GM23338 (cell line): ENCODE results near the gene LRIG3. TPM values are rescaled to one million over a fixed set of nuclear protein-coding genes. Genes with fewer than 3 reads are reported as not detected.
A peak's percentile ranks its signal among the peaks of the same experiment; 100 is the strongest.

Experiments used
- ATAC-seq: fragments of 200-7000 bp; cut with Tn5 transposase; 3 replicates; pipeline ENCODE4 v1.9.1; 2020
- DNase-seq: peaks from one replicate; pipeline ENCODE4 v3.0.0-alpha.2; 2015; ENCODE audit warnings: low spot score
- H2AFZ ChIP-seq: fragments of 200-600 bp; sonication (generic); 2 replicates; pipeline ENCODE4 v1.8.0; 2016; ENCODE audit warnings: antibody characterized with exemption, mild to moderate bottlenecking, moderate library complexity
- H3F3A ChIP-seq: fragments of 200-600 bp; sonication (generic); replicated peaks from 2 replicates; pipeline ENCODE4 v1.8.0; 2017; ENCODE audit warnings: antibody characterized with exemption, mixed run types, low read depth
- H3K27ac ChIP-seq: fragments of 200-600 bp; sonication (generic); 2 replicates; pipeline ENCODE4 v1.6.1; 2016; ENCODE audit warnings: low read depth
- H3K27me3 ChIP-seq: fragments of 200-600 bp; sonication (generic); 2 replicates; pipeline ENCODE4 v1.8.0; 2016; ENCODE audit warnings: mild to moderate bottlenecking, mixed run types, moderate library complexity; ENCODE audit not compliant: insufficient read depth
- H3K36me3 ChIP-seq: fragments of 200-600 bp; sonication (generic); 2 replicates; pipeline ENCODE4 v1.8.0; 2016; ENCODE audit warnings: mild to moderate bottlenecking; ENCODE audit not compliant: insufficient read depth
- H3K4me1 ChIP-seq: fragments of 200-600 bp; sonication (generic); 2 replicates; pipeline ENCODE4 v1.8.0; 2016; ENCODE audit warnings: mild to moderate bottlenecking, moderate library complexity; ENCODE audit not compliant: insufficient read depth
- H3K4me2 ChIP-seq: fragments of 200-600 bp; sonication (generic); 2 replicates; pipeline ENCODE4 v1.7.1; 2017; ENCODE audit warnings: mixed run types
- H3K4me3 ChIP-seq: fragments of 200-600 bp; sonication (generic); 2 replicates; pipeline ENCODE4 v1.6.1; 2016; ENCODE audit warnings: mixed run types
- H3K79me2 ChIP-seq: fragments of 200-600 bp; sonication (generic); replicated peaks from 2 replicates; pipeline ENCODE4 v1.8.0; 2017; ENCODE audit warnings: mild to moderate bottlenecking; ENCODE audit not compliant: insufficient read depth
- H3K9me2 ChIP-seq: fragments of 200-600 bp; sonication (generic); 2 replicates; pipeline ENCODE4 v1.8.0; 2017; ENCODE audit not compliant: insufficient read depth
- H4K20me1 ChIP-seq: fragments of 200-600 bp; sonication (generic); replicated peaks from 2 replicates; pipeline ENCODE4 v1.8.0; 2017; ENCODE audit warnings: mild to moderate bottlenecking; ENCODE audit not compliant: insufficient read depth
- H3K27ac Mint-ChIP-seq: 2 replicates; pipeline ENCODE4 v1.8.0; 2020; ENCODE audit warnings: inconsistent platforms, mild to moderate bottlenecking, moderate library complexity, mixed read lengths
- H3K27me3 Mint-ChIP-seq: 3 replicates; pipeline ENCODE4 v1.8.0; 2022; ENCODE audit warnings: low read depth, mild to moderate bottlenecking, moderate library complexity, mixed read lengths, inconsistent platforms; ENCODE audit not compliant: insufficient read depth, poor library complexity
- H3K36me3 Mint-ChIP-seq: 3 replicates; pipeline ENCODE4 v1.8.0; 2021; ENCODE audit warnings: low read depth, mild to moderate bottlenecking, inconsistent platforms, moderate library complexity, mixed read lengths
- H3K4me1 Mint-ChIP-seq: 3 replicates; pipeline ENCODE4 v1.8.0; 2020; ENCODE audit warnings: mild to moderate bottlenecking, inconsistent platforms, mixed read lengths
- H3K4me3 Mint-ChIP-seq: 3 replicates; pipeline ENCODE4 v1.8.0; 2021; ENCODE audit warnings: moderate library complexity, mild to moderate bottlenecking, inconsistent platforms, mixed read lengths
- H3K9me3 Mint-ChIP-seq: 3 replicates; pipeline ENCODE4 v1.8.0; 2020; ENCODE audit warnings: moderate library complexity, mild to moderate bottlenecking, inconsistent platforms, mixed read lengths
- CREB1 ChIP-seq: fragments of 250-450 bp; sonication (Bioruptor Pico); IDR thresholded peaks from 2 replicates; pipeline ENCODE4 v1.5.0; 2020; ENCODE audit warnings: low read depth, mild to moderate bottlenecking, moderate library complexity
- CTCF ChIP-seq, 2 experiments: fragments of 200-600 bp in 1 of 2; sonication (generic) in 1 of 2; conservative IDR thresholded peaks; 2 replicates each; pipeline versions ENCODE4 v1.5.1 to v1.6.1; 2016 to 2017; ENCODE audit warnings: antibody characterized with exemption in 2 of 2, low read depth in 2 of 2, mild to moderate bottlenecking in 2 of 2, moderate library complexity in 1 of 2
- ETS1 ChIP-seq: IDR thresholded peaks from 2 replicates; pipeline ENCODE4 v1.6.1; 2016; ENCODE audit warnings: antibody characterized with exemption
- EZH2 ChIP-seq: fragments of 200-600 bp; sonication (generic); IDR thresholded peaks from one replicate; pipeline ENCODE4 v1.8.0; 2017; ENCODE audit warnings: antibody characterized with exemption, mild to moderate bottlenecking, low read depth; ENCODE audit not compliant: unreplicated experiment
- EZH2phosphoT487 ChIP-seq: fragments of 200-600 bp; sonication (generic); IDR thresholded peaks from one replicate; pipeline ENCODE4 v1.8.1; 2018; ENCODE audit warnings: antibody characterized with exemption; ENCODE audit not compliant: unreplicated experiment
- JUNB ChIP-seq: IDR thresholded peaks from one replicate; pipeline ENCODE4 v1.6.1; 2016; ENCODE audit warnings: antibody characterized with exemption; ENCODE audit not compliant: unreplicated experiment
- NANOG ChIP-seq: IDR thresholded peaks from 2 replicates; pipeline ENCODE4 v1.6.1; 2016; ENCODE audit warnings: antibody characterized with exemption, borderline replicate concordance
- POLR2AphosphoS5 ChIP-seq: IDR thresholded peaks from 2 replicates; pipeline ENCODE4 v1.6.1; 2016; ENCODE audit warnings: antibody characterized with exemption, low read depth
- REST ChIP-seq: IDR thresholded peaks from one replicate; pipeline ENCODE4 v1.6.1; 2018; ENCODE audit warnings: antibody characterized with exemption; ENCODE audit not compliant: unreplicated experiment
- STAT1 ChIP-seq: IDR thresholded peaks from one replicate; pipeline ENCODE4 v1.6.1; 2016; ENCODE audit warnings: antibody characterized with exemption; ENCODE audit not compliant: unreplicated experiment
- ZNF114 ChIP-seq: fragments of 250-450 bp; sonication (Bioruptor Pico); IDR thresholded peaks from 2 replicates; pipeline ENCODE4 v1.5.0; 2020; ENCODE audit warnings: mild to moderate bottlenecking, moderate library complexity
- ZNF331 ChIP-seq: fragments of 250-450 bp; sonication (Bioruptor Pico); IDR thresholded peaks from 2 replicates; pipeline ENCODE4 v1.5.0; 2020; ENCODE audit warnings: low read depth, mild to moderate bottlenecking, moderate library complexity
- ZNF462 ChIP-seq: fragments of 250-450 bp; sonication (Bioruptor Pico); IDR thresholded peaks from 2 replicates; pipeline ENCODE4 v1.5.0; 2020; ENCODE audit warnings: mild to moderate bottlenecking, moderate library complexity
- polyA plus RNA-seq: library from polyadenylated mRNA; unstranded; fragments of >200 nt; fragmentation: Nextera tagmentation; extraction: Ambion mirVana; gene quantifications from 2 replicates; pipeline ENCODE4 v1.2.1, GENCODE V29; 2016
- total RNA-seq: library from RNA; depleted of rRNA; stranded (reverse); fragments of >200 nt; shearing (Covaris generic); gene quantifications from 2 replicates; pipeline ENCODE4 v1.2.3, GENCODE V29; 2014

The LRIG3 gene
- total and polyA plus RNA-seq, 2 experiments from 2014 or later = 1.6 to 7.5 TPM

- H3K4me2 ChIP-seq = peak overlapping the region; percentile 59; the same call in 1 of the 2 replicates
- H3K4me1 ChIP-seq = peaks cover 28% of the 10 kb centered on the region
- no peaks in the 10 kb centered on the region for H3K36me3 Mint-ChIP-seq
- peak; percentile 75 for DNase-seq
- no peaks in the 10 kb centered on the region for H3K36me3 ChIP-seq
- H3K4me1 Mint-ChIP-seq = peaks cover 16% of the 10 kb centered on the region
- H3K27me3 Mint-ChIP-seq = peaks cover 23% of the 10 kb centered on the region
- H3K27me3 ChIP-seq = peaks cover 84% of the 10 kb centered on the region
- H3K4me3 Mint-ChIP-seq = no peak overlapping the region
- H3K9me3 Mint-ChIP-seq = no peaks in the 10 kb centered on the region
- H3K27ac Mint-ChIP-seq = no peak overlapping the region
- H3K27ac ChIP-seq = no peak overlapping the region
- no peaks in the 10 kb centered on the region for H3F3A ChIP-seq
- H3K9me2 ChIP-seq = no peaks in the 10 kb centered on the region
- peak; percentile 88 for ATAC-seq
- no peak overlapping the region for H3K4me3 ChIP-seq
- H4K20me1 ChIP-seq = peaks cover 11% of the 10 kb centered on the region
- TF ChIP-seq EZH2phosphoT487 = no peak
- TF ChIP-seq NANOG = 0 out of 2 replicates have a peak, but pooled peaks have one; percentile 25
- no peak for TF ChIP-seq ZNF462 (CRISPR knock-in tag)
- TF ChIP-seq JUNB = no peak
- TF ChIP-seq POLR2AphosphoS5 = peak; percentile 50; the same call in 1 of the 2 replicates
- TF ChIP-seq CREB1 = peak; percentile 56
- TF ChIP-seq CTCF (conservative IDR thresholded peaks at IDR 0.05; ENCODE audit: low read depth in 2 of 2) = no peak
- TF ChIP-seq ETS1 = no peak
- no peak for TF ChIP-seq STAT1
- no peak for TF ChIP-seq EZH2
- TF ChIP-seq REST = no peak
- TF ChIP-seq ZNF114 (CRISPR knock-in tag) = no peak
- no peak for TF ChIP-seq ZNF331 (CRISPR knock-in tag)
- H3K79me2 ChIP-seq = no peaks in the 10 kb centered on the region
- H2AFZ ChIP-seq = no peak overlapping the region
Observed at GRCh38 chr12:58860788-58861240, 59.5 kb downstream of the LRIG3 start.
